ENCODE data around the gene FAM120B.
"Not testable (repeated sequence)": the region's sequence is repeated elsewhere in the genome, so short reads cannot be mapped to it uniquely, and the experiment has no call there.

Gene FAM120B

DNA sequence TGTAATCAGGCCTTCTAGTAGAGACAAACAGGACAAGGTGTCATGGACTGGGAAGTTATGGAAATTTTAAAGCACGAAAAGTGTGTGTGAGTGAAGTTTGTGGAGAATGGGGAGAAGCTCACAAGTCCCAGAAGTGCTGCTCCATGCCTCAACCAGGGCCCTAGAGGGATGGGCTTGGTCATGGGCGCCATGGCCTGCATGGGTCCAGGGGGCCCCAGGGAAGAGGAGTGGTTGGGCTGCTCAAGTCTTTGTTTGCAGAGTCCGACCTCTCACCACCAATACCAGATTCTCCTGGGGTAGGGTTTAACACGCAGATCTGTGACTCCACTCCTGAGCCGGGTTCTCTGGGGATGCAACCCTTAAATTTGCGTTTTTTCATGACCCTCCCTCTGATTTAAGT lies 88.4 kb downstream of the FAM120B start:
- DNase-seq: no peak

DNA sequence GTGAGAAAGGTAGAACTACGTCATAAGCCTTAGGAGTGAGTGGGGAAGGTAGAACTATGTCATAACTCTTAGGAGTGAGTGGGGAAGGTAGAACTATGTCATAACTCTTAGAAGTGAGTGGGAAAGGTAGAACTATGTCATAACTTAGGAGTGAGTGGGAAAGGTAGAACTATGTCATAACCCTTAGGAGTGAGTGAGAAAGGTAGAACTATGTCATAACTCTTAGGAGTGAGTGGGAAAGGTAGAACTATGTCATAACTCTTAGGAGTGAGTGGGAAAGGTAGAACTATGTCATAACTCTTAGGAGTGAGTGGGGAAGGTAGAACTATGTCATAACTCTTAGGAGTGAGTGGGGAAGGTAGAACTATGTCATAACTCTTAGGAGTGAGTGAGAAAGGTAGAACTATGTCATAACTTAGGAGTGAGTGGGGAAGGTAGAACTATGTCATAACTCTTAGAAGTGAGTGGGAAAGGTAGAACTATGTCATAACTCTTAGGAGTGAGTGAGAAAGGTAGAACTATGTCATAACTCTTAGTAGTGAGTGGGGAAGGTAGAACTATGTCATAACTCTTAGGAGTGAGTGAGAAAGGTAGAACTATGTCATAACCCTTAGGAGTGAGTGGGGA lies 92.3 kb downstream of the FAM120B start:
- DNase-seq: not testable (repeated sequence)

DNA sequence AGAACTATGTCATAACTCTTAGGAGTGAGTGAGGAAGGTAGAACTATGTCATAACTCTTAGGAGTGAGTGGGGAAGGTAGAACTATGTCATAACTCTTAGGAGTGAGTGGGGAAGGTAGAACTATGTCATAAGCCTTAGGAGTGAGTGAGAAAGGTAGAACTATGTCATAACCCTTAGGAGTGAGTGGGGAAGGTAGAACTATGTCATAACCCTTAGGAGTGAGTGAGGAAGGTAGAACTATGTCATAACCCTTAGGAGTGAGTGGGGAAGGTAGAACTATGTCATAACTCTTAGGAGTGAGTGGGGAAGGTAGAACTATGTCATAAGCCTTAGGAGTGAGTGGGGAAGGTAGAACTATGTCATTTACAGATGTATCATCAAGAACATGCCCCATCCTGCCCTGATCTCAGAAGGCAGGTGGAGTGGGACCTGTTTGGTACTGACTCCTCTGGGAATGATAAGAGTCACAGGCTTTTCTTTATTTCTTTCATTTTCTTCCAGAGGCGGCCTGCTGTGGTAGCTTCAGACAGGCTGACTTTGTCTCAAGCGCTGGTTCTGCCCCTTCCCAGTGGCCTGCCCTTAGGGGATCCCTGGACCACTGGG lies 93.5 kb downstream of the FAM120B start:
- DNase-seq: not testable (repeated sequence)

DNA sequence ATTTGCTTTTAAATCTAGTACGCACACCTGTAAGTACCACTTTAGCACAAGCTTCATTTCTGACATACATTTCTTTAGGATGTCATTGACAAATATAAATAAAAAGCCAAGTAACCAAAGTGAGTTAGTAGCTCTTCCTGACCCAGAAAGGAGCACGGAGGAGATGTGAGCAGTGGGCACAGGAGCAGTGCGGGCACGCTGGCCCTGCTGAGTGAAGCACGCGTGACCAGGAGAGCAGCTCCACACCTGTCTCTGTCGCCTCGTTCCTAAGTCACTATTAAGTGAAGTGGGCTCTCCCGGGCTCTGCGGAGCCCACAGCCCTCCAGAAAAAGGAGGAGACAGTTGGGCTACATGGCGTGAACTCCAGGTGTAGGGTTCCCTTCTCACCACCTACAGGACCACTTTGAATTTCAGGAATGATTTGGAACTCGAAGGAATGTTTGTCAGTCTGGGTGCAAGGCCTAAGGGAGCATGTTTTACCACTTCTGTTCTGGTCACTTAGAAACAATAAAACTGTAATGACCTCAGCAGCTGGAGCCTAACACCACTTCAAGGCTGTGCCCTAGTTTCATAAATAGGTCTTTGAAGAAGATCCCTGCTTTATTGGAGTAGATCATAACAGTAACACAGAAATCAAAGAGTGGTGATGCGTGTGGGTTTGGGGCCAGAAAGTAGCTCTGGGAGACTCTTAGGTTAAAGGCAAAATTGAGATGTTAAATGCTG lies 95.9 kb downstream of the FAM120B start:
- no peak for DNase-seq

DNA sequence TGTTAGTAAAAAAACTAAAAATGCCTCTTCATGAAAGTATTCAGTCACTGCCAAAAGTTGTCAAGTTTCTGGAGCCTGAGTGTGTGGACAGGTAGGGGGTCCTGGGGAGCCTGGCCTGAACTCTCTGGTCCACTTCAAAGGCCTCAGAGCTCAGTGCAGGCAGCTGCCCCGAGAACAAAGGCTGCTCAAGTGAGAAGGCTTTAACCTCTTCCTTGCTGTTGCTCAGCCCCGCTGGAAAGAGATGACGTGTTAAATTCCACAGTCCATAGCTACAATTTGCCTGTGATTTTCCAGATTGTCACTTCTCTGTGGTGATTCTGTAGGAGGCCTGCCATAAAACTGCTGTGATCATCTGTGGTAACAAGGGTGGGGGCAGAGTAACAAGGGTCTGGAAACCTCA lies 96.9 kb downstream of the FAM120B start:
- no peak for DNase-seq

DNA sequence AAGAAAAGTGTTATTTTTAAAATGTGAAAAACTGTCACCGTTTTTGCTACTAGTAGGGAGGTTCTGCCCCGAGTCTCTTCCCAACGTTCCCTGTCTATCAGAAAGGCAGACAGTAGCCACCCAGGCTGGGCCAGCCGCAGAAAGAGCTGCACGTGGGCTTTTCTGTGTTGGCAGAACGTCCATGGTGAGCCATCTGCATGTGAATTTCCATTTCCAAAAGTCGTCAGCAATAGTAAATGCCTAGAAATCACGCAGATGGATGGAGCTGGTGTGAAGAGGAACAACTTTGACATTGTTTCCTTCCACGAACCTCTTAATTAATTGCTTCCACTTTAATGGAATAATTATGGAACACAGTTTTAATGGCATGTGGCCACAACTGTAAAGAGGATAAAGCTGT lies 97.5 kb downstream of the FAM120B start:
- DNase-seq: no peak

DNA sequence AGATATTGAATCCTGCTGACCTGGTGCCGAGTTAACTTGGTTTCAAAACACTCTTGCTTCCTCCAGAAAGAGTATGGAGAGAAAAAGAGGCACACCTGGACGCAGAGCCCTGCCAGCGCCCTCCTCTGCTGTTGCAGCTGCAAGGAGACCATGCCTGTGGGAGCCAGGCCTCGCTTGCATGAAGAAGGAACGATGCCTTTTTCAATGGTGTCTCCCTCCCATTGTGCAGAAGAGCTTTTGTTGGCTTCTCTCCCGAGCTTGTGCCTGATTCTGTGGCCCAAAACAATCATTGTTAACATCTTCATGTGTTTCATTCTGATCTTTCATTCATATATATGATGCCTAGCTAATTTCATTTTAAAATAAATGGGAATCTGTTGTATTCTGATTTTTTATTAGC lies 98.1 kb downstream of the FAM120B start:
- no peak for DNase-seq

DNA sequence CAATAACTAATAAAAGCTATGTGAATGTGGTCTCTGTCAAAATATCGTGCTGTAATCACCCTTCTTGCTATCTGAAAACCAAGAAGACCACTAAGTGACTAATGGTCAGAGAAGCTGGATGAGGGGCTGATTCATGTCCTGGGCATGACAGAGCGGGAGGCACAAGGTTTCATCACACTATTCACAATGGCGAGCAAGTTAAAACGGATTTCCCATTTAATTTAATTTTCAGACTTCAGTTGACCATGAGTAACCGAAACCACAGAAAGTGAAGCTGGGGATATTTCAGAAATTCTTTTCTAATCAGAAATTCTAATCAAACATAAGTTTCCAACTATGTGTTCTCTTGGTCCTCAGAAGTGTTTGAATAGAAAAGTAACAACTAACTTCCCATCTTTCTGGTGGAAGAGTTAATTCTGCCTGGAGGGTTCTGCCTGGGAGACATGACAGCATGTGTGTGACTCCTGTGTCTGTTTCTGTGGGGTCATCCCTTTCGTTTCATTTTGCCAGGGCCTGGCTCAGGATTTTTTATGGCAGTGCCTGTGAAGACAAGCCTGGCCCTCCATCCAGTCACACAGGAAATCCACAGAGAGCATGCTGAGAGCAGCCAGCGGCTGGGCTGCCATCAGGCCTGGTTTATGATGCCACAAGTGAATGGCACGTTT lies 98.9 kb downstream of the FAM120B start:
- DNase-seq: no peak

DNA sequence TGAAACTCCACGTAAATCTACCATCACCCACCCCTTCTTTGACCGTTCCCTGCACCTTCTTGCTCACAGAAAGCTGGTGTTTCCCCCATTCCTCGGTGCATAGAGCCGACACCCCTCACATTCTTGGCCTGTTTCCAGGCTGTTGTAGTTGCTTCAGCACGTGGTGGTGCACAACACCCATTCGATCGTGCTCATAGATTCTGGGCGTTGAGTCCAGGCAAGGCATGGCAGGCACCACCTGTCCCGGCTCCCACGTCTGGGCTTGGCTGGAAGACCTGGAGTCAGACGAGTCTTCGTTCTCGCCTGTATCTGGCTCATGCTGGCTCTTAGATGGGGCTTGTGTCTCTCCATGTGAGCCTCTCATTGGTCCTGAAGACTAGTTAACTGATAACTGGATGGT lies 100.6 kb downstream of the FAM120B start:
- DNase-seq: no peak

DNA sequence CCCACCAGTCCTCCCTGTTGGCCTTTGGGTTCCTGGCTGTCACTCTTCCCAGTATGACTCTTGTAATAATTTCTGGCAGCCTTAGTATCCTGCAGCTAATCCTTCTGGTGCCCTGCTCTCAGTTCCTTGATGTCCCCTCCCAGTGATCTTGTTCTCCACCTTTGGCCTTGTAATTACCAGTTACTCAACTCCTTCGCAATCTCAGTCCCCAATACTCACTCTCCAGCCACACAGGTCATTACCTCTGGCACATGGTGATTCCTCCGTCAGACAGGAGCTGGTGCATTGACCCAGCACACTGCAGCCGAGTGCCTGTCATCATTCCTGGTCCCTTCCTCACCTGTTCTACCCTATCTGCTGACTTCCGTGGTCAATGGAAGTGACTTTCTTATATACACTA lies 101.4 kb downstream of the FAM120B start:
- DNase-seq: no peak

DNA sequence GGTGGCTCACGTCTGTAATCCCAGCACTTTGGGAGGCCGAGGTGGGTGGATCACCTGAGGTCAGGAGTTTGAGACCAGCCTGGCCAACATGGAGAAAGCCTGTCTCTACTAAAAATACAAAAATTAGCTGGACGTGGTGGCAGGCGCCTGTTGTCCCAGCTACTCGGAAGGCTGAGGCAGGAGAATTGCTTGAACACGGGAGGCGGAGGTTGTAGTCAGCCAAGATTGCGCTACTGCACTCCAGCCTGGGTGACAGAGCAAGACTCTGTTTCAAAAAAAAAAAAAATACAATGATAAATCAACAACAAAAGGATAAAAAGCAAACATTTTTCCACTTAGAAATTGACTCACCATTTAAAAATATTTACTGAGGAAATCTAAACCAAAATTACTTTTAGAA lies 103.2 kb downstream of the FAM120B start:
- not testable (repeated sequence) for DNase-seq

DNA sequence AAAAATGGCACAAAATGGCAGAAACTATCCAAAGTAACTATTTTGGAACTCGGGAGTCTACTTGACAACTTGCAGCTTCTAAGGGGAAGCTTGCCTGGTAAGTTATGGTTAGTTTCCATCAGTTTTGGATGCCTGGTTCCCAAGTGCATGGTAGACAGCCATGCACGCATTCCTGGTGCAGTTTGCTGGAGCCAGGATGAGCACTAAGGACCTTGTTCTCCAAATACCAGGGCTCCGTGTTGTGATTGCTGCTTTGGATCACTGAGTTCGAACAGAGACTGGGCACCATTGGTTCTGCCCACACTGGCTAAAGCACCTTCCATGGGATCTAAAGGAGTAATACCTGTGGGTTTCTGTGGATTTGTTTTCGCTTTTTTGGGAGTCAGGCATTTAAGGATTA lies 103.7 kb downstream of the FAM120B start:
- no peak for DNase-seq

DNA sequence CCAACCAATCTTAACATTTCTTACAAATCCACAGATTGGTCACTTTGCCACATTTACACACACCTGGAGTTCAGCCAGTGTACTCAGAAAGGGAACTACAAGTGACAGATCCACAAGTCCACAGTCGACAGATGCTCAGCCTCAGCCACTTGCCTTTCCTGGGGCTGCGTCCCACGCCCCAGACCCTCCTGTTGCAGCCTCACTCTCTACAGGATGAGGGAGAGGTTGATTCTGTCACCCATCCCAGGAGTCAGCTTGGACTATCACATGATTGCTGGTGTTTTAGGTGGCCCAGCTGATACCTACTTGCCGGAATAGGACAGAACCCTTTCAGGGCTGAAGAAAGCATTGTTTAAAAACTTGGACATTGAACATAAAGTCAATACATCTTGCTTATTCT lies 108.8 kb downstream of the FAM120B start:
- DNase-seq: no peak

DNA sequence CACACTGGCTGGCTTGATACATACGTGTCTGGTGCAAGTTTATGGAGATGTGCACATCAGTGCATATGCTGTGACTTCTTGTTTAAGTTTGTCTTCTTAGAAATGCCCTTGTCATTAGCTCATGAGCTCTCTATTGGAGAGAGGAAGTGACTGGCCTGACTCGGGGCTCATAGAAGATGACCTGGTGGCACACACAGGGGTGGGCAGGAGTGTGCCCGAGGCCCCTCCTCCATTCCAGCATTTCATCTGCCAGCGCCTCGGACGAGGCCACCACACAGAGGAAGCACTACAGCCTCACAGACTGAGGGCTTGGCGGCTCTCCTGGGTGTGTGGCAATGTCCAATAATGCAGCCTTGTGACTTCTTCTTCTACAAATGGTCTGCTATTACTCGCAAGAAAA lies 109.7 kb downstream of the FAM120B start:
- no peak for DNase-seq

DNA sequence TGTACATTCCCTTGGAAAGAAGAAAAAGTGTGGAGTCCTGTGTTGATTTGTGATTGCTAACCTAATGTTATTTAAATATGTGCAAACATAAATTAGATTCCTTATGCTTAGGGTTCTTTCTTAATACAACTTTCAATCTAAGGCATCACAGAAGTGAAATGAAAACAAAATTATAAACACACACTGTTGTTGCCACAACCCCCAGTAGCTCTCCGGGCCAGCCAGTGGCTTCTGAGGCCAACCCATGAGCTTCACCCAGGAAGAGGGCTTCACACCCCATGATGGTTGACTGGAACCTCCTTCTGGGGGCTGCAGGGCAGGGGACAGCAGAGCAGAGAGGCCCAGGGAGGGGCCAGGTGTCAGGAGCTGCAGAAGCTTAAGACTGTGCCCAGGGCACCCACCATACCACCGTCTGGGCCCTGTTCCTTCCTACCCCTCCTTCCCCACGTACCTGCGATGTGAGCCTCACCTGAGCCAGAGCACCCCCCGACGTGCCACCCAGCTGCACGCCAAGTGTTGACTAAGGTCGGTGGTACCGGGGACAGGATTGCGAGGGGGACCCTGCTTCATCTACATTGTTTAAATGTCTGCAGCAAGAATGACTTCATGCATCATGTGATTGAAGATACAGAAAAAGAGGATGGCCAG lies 110.5 kb downstream of the FAM120B start:
- DNase-seq: no peak

DNA sequence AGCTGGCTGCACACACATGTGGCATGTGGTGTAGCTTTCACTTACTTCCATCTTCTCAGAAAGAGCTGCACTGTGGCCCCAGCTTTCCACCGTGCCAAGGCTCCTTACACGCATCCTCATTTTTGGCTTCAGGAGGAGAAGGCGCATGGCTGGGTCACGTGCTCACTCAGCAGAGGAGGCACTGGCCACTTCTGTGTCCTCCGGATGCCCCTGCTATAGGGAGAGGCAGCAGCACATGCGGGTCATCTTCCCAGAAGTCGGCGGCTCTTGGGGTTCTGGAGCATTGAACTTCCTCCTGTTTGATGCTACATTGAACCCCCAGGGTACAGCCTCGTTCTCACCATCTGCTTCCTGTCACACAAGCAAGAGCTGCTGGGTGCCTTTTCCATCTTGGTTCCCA lies 111.3 kb downstream of the FAM120B start:
- DNase-seq: no peak

DNA sequence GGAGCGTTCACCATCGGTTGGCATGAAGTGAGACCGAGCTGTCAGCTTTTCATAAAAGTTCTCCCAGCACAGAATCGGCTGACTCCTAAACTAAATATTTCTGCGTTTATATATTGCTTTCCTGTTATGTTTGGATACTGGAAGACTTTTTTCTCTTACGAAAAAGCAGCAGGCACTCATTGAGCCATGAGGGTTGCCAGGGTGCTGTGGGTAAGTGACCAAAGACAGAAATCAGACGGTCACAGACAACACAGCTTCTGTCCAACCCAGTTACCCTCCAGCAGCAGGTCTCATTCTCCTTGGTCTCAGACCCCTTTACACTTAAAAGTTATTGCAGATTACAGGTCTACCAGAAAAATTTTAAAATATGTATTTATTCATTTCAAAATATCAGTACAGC lies 113.7 kb downstream of the FAM120B start:
- DNase-seq: no peak

DNA sequence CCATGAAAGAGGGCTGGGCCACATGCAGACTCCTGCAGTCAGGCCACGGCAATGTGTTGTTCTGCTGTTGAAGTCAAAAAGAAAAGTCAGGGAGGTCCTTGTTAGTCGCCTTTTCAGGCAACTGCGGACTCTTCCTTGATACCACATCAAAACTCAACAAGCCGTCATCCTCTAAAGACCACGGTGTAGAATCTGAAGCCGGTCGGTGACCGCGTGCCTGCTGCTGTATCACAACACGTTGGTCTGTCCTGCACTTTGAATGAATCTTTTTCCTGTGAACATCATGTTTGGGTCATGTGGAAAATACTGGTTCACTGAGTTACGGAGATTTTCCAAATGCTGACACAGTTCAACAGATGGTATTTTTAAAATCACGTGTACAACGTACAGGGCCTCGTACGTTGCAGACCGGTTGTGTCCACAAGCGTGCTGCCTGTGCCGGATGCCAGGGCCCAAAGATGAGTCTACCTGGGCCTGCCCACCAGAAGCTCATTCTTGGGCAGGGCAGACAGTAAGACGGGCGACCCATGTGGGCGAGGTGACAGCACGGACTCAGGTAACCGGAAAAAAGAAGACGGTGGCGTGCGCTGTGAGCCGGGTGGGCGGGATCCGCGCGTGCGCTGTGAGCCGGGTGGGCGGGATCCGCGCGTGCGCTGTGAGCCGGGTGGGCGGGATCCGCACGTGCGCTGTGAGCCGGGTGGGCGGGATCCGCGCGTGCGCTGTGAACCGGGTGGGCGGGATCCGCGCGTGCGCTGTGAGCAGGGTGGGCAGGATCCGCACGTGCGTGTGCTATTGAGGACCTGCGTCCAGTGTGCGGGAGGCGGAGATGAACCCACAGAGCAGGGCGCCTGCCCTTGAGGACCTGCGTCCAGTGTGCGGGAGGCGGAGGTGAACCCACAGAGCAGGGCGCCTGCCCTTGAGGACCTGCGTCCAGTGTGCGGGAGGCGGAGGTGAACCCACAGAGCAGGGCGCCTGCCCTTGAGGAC lies 114.5 kb downstream of the FAM120B start:
- no peak for DNase-seq

DNA sequence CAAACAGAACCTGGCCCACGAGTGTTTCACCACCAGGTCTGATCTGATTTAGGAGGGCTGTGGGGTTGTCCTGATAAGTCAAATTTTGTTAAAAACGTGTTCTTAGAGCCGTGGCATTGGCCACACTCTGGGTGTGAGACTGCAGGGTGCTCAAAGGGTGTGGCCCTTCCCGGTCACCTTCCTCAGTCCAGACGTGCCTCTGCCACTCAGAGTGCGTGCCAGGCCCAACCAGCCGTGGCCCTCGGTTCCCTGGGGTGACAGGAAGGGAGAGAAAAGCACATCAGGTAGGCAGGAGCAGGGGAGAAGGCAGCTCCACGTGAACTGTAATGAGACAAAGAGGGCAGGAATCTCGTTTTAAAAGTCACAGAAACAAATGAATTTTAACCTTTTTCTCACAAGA lies 115.4 kb downstream of the FAM120B start:
- DNase-seq: no peak

DNA sequence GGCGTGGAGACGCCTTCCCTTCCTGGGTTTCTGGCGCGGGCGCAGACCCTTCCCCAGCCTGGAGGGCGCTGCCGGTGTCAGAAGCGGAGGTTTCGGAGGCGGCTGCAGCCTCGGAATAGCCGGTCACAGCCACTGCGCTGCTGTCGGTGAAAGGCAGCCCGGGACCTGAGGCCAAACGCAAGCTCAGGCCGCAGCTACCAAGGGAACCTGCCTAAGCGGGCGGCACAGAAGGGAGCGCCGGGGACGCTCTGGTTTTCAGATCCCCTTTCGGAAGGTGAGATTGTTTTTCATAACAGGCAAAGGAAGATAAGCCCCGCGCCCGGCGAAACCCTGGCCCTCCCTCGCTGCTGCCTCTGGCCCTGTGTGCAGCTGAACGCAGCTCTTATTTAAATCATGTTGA lies 116.5 kb downstream of the FAM120B start:
- DNase-seq: no peak

DNA sequence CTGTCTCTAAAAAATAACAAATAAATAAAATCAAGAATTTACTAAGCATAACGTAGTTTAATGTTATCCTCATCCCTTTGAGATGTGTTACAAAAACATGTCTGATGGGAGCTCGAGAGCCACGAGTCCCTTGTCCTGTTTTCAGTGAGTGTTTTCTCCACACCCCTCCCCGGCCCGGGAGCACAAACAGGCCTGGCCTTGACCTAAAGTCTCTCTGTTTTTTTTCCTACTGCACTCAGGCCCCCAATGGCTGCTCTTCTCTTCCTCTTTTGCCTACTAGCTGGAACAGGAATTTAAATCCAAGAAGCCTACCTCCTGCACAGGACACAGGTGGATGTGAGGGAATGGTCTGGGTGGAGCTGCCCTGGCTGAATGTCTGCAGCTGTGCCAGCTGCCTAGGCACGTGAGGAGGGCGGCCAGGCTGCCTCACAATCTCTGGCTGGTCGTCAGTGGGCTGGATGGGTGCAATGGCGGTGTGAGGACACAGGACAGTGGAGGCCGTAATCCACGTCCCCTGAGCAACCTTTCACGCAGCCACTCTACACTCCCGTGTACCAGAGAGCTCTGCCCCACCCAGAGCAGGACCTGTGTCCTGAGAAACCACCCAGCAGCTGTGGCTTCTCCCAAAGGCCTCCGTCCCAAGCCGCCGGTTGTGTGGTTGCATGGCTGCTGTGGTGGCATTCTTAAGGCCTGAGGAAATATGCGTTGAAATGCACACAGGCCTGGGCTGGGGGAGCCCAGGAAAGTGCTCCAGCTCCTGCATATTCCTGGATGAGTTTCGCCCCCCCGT lies 117.5 kb downstream of the FAM120B start:
- no peak for DNase-seq

All from inflammatory macrophage treated with lipopolysaccharide for 4 hours (primary cell).